OCI-LY7 (cell line): ENCODE data around the gene ZCCHC8.

Source experiments
- EZH2phosphoT487 ChIP-seq: fragments of 200-600 bp; sonication (generic); IDR thresholded peaks from 2 replicates; pipeline ENCODE4 v1.6.1; 2018; ENCODE audit warnings: low read depth, borderline replicate concordance, mild to moderate bottlenecking, mixed run types, antibody characterized with exemption, low read length, moderate library complexity, mixed read lengths
- TF ChIP-seq, protein P1 (sequence below): fragments of 200-600 bp; sonication (generic); conservative IDR thresholded peaks from 2 replicates; pipeline ENCODE4 v1.5.1; 2014; ENCODE audit warnings: mild to moderate bottlenecking, antibody characterized with exemption, low read length, moderate library complexity, mixed read lengths

DNA sequence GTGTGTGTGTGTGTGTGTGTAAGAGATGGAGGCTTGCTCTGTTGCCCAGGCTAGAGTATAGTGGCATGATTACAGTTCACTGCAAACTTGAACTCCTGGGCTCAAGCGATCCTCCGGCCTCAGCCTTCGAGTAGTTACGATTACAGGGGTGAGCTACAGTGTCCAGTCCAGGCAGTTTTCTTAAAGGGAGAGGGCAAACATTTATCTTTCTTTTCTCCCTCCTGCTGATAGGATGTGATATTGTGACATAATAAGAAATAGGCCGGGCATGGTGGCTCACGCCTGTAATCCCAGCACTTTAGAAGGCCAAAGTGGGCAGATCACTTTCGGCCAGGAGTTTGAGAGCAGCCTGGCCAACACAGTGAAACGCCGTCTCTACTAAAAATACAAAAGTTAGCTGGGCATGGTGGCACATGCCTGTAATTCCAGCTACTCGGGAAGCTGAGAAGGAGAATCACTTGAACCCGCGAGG is 46.4 kb downstream of the ZCCHC8 start:
- TF ChIP-seq, protein P1, sequence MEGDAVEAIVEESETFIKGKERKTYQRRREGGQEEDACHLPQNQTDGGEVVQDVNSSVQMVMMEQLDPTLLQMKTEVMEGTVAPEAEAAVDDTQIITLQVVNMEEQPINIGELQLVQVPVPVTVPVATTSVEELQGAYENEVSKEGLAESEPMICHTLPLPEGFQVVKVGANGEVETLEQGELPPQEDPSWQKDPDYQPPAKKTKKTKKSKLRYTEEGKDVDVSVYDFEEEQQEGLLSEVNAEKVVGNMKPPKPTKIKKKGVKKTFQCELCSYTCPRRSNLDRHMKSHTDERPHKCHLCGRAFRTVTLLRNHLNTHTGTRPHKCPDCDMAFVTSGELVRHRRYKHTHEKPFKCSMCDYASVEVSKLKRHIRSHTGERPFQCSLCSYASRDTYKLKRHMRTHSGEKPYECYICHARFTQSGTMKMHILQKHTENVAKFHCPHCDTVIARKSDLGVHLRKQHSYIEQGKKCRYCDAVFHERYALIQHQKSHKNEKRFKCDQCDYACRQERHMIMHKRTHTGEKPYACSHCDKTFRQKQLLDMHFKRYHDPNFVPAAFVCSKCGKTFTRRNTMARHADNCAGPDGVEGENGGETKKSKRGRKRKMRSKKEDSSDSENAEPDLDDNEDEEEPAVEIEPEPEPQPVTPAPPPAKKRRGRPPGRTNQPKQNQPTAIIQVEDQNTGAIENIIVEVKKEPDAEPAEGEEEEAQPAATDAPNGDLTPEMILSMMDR: no peak
- TF ChIP-seq EZH2phosphoT487: no peak
